HepG2 (cell line): ENCODE measurements around the gene SLC13A3. TPM values are rescaled to one million over a fixed set of nuclear protein-coding genes. Genes with fewer than 3 reads are reported as not detected.

Experiments used
- CCAR2 ChIP-seq: fragments of 200-400 bp; formaldehyde crosslinking; optimal IDR thresholded peaks from 2 replicates; pipeline ENCODE3; 2018; ENCODE audit warnings: low read depth, mild to moderate bottlenecking, low read length, moderate library complexity
- NFKB2 ChIP-seq: sonication (generic); formaldehyde crosslinking; IDR thresholded peaks from 2 replicates; pipeline ENCODE4 v1.4.0; 2020; ENCODE audit warnings: missing genetic modification reagents, borderline replicate concordance
- SIX1 ChIP-seq: sonication (generic); formaldehyde crosslinking; IDR thresholded peaks from 2 replicates; pipeline ENCODE4 v1.4.0; 2020; ENCODE audit warnings: missing genetic modification reagents, borderline replicate concordance
- TAF15 ChIP-seq: fragments of 200-400 bp; formaldehyde crosslinking; IDR thresholded peaks from one replicate; pipeline ENCODE4 v1.6.1; 2018; ENCODE audit warnings: mild to moderate bottlenecking, low read depth, low read length; ENCODE audit not compliant: poor library complexity, severe bottlenecking
- ZNF501 ChIP-seq: sonication (generic); formaldehyde crosslinking; IDR thresholded peaks from 2 replicates; pipeline ENCODE4 v1.5.1; 2020; ENCODE audit warnings: mild to moderate bottlenecking, moderate library complexity, missing genetic modification reagents
- polyA plus RNA-seq, 8 experiments: library from polyadenylated mRNA; depleted of rRNA in 3 of 8; stranded (reverse) in 7 of 8; unstranded in 1 of 8; fragments of >200 nt; fragmentation: Illumina TruSeq in 4 of 8; extraction: Trizol in 4 of 8; gene quantifications; 2 replicates each; pipeline versions ENCODE4 v1.2.1 to v1.2.3, GENCODE V29; 2011 to 2016; ENCODE audit warnings: low read depth in 4 of 8, missing spikeins in 1 of 8, mixed read lengths in 1 of 8; ENCODE audit not compliant: insufficient read depth in 1 of 8
- total RNA-seq, 5 experiments: library from RNA; depleted of rRNA; stranded (reverse); fragments of >200 nt; fragmentation: Illumina TruSeq; extraction: Trizol; gene quantifications; 2 replicates each; pipeline ENCODE4 v1.2.3, GENCODE V29; 2016; ENCODE audit warnings: low read depth in 1 of 5
- TF ChIP-seq, protein P1 (sequence below): sonication (generic); formaldehyde crosslinking; IDR thresholded peaks from 2 replicates; pipeline ENCODE4 v1.4.0; 2020; ENCODE audit warnings: missing genetic modification reagents, borderline replicate concordance
- TF ChIP-seq, protein P2 (sequence below): IDR thresholded peaks from 2 replicates; pipeline ENCODE4 v1.6.1; 2016; ENCODE audit warnings: control low read depth
- TF ChIP-seq, protein P3 (sequence below): sonication (generic); formaldehyde crosslinking; IDR thresholded peaks from 2 replicates; pipeline ENCODE4 v1.4.0; 2020; ENCODE audit warnings: missing genetic modification reagents, low read depth, mild to moderate bottlenecking, borderline replicate concordance
- TF ChIP-seq, protein P4 (sequence below): sonication (generic); formaldehyde crosslinking; IDR thresholded peaks from 2 replicates; pipeline ENCODE4 v1.4.0; 2020; ENCODE audit warnings: missing genetic modification reagents
- TF ChIP-seq, protein P5 (sequence below): sonication (generic); formaldehyde crosslinking; IDR thresholded peaks from 2 replicates; pipeline ENCODE4 v1.4.0; 2020; ENCODE audit warnings: missing genetic modification reagents

SLC13A3 gene
- total and polyA plus RNA-seq, 2 of the 13 experiments (the other 11 are each of a cell fraction or from before 2014, with no cell fraction given): 66.5 to 76.0 TPM

DNA sequence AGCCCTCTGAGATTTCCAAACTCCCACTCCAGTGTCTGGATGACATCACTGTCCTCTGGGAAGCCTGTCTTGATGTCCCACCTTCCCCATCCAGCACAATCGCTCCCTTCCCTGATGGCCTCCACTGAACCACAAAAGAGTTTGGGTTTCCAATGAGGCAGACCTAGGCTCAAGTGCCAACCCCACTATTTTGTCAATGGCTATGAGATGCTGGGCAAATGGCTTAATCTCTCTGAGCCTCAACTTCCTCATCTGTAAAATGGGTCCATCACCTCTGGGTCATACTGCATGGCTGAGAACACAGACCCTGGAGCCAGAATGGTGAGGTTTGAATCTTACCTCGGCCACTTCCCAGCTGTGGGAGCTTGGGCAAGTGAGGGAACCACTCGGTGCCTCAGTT lies 11.7 kb downstream of the SLC13A3 start (continued):
- no peak for TF ChIP-seq NFKB2 (CRISPR knock-in tag)
- TF ChIP-seq, protein P1, sequence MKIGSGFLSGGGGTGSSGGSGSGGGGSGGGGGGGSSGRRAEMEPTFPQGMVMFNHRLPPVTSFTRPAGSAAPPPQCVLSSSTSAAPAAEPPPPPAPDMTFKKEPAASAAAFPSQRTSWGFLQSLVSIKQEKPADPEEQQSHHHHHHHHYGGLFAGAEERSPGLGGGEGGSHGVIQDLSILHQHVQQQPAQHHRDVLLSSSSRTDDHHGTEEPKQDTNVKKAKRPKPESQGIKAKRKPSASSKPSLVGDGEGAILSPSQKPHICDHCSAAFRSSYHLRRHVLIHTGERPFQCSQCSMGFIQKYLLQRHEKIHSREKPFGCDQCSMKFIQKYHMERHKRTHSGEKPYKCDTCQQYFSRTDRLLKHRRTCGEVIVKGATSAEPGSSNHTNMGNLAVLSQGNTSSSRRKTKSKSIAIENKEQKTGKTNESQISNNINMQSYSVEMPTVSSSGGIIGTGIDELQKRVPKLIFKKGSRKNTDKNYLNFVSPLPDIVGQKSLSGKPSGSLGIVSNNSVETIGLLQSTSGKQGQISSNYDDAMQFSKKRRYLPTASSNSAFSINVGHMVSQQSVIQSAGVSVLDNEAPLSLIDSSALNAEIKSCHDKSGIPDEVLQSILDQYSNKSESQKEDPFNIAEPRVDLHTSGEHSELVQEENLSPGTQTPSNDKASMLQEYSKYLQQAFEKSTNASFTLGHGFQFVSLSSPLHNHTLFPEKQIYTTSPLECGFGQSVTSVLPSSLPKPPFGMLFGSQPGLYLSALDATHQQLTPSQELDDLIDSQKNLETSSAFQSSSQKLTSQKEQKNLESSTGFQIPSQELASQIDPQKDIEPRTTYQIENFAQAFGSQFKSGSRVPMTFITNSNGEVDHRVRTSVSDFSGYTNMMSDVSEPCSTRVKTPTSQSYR (CRISPR knock-in tag): 0 out of 2 replicates have a peak, but pooled peaks have one; percentile 5
- TF ChIP-seq, protein P2, sequence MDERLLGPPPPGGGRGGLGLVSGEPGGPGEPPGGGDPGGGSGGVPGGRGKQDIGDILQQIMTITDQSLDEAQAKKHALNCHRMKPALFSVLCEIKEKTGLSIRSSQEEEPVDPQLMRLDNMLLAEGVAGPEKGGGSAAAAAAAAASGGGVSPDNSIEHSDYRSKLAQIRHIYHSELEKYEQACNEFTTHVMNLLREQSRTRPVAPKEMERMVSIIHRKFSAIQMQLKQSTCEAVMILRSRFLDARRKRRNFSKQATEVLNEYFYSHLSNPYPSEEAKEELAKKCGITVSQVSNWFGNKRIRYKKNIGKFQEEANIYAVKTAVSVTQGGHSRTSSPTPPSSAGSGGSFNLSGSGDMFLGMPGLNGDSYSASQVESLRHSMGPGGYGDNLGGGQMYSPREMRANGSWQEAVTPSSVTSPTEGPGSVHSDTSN: no peak
- TF ChIP-seq, protein P3, sequence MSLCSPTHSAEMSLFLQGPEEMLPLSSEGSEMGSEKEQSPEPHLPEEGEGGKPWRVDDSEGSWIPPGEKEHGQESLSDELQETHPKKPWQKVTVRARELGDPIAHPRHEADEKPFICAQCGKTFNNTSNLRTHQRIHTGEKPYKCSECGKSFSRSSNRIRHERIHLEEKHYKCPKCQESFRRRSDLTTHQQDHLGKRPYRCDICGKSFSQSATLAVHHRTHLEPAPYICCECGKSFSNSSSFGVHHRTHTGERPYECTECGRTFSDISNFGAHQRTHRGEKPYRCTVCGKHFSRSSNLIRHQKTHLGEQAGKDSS (CRISPR knock-in tag): 0 out of 2 replicates have a peak, but pooled peaks have one; percentile 25
- TF ChIP-seq CCAR2: no peak
- TF ChIP-seq SIX1 (CRISPR knock-in tag): no peak
- TF ChIP-seq, protein P4, sequence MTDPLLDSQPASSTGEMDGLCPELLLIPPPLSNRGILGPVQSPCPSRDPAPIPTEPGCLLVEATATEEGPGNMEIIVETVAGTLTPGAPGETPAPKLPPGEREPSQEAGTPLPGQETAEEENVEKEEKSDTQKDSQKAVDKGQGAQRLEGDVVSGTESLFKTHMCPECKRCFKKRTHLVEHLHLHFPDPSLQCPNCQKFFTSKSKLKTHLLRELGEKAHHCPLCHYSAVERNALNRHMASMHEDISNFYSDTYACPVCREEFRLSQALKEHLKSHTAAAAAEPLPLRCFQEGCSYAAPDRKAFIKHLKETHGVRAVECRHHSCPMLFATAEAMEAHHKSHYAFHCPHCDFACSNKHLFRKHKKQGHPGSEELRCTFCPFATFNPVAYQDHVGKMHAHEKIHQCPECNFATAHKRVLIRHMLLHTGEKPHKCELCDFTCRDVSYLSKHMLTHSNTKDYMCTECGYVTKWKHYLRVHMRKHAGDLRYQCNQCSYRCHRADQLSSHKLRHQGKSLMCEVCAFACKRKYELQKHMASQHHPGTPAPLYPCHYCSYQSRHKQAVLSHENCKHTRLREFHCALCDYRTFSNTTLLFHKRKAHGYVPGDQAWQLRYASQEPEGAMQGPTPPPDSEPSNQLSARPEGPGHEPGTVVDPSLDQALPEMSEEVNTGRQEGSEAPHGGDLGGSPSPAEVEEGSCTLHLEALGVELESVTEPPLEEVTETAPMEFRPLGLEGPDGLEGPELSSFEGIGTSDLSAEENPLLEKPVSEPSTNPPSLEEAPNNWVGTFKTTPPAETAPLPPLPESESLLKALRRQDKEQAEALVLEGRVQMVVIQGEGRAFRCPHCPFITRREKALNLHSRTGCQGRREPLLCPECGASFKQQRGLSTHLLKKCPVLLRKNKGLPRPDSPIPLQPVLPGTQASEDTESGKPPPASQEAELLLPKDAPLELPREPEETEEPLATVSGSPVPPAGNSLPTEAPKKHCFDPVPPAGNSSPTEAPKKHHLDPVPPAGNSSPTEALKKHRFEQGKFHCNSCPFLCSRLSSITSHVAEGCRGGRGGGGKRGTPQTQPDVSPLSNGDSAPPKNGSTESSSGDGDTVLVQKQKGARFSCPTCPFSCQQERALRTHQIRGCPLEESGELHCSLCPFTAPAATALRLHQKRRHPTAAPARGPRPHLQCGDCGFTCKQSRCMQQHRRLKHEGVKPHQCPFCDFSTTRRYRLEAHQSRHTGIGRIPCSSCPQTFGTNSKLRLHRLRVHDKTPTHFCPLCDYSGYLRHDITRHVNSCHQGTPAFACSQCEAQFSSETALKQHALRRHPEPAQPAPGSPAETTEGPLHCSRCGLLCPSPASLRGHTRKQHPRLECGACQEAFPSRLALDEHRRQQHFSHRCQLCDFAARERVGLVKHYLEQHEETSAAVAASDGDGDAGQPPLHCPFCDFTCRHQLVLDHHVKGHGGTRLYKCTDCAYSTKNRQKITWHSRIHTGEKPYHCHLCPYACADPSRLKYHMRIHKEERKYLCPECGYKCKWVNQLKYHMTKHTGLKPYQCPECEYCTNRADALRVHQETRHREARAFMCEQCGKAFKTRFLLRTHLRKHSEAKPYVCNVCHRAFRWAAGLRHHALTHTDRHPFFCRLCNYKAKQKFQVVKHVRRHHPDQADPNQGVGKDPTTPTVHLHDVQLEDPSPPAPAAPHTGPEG (CRISPR knock-in tag): no peak
- TF ChIP-seq TAF15: no peak
- TF ChIP-seq, protein P5, sequence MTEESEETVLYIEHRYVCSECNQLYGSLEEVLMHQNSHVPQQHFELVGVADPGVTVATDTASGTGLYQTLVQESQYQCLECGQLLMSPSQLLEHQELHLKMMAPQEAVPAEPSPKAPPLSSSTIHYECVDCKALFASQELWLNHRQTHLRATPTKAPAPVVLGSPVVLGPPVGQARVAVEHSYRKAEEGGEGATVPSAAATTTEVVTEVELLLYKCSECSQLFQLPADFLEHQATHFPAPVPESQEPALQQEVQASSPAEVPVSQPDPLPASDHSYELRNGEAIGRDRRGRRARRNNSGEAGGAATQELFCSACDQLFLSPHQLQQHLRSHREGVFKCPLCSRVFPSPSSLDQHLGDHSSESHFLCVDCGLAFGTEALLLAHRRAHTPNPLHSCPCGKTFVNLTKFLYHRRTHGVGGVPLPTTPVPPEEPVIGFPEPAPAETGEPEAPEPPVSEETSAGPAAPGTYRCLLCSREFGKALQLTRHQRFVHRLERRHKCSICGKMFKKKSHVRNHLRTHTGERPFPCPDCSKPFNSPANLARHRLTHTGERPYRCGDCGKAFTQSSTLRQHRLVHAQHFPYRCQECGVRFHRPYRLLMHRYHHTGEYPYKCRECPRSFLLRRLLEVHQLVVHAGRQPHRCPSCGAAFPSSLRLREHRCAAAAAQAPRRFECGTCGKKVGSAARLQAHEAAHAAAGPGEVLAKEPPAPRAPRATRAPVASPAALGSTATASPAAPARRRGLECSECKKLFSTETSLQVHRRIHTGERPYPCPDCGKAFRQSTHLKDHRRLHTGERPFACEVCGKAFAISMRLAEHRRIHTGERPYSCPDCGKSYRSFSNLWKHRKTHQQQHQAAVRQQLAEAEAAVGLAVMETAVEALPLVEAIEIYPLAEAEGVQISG (CRISPR knock-in tag): no peak
- no peak for TF ChIP-seq ZNF501
